Measurements from ENCODE around the gene SCUBE1. TPM values are rescaled to one million over a fixed set of nuclear protein-coding genes. Genes with fewer than 3 reads are reported as not detected.

The SCUBE1 gene
- total and polyA plus RNA-seq, 2 of the 4 experiments (the other 2 are of a cell fraction): not detected

DNA sequence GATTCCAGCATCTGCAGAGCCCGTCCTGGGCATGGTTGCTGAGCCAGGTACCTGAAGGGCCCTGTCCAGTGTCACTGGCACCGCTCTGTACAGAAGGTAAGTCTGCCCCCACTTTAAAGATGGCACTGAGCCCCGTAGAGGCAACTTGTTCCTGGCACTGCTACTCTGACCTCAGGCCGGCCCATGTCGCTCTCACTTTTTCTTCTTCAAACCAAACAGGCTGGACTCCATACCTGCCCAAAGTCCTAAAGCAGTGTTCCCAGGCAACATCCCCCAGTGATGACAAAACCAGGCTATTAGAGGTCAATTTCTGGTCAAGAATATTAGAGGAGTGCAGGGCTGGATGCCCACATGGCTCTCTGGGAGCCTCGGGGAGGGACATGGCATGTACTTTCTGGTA, 109.6 kb downstream of the SCUBE1 start:
- intact Hi-C loops (cut with micrococcal nuclease) (no loop called here), dilution Hi-C loops (cut with HindIII; ENCODE audit: low sequenced_read_pairs, unreplicated experiment) (no loop called here), in situ Hi-C loops (cut with MboI; ENCODE audit: low sequenced_read_pairs) (no loop called here)
- Histone ChIP-seq H2AK9ac (replicated peaks; ENCODE audit: low read depth, low read length, poor library complexity) (no peak overlapping the region), H4K20me1 (ENCODE audit: insufficient read depth, low read length) (no peaks in the 10 kb centered on the region), H3K14ac (replicated peaks; ENCODE audit: low read depth, low read length) (no peak overlapping the region), H4K8ac (ENCODE audit: low read depth in 2 of 2, low read length in 2 of 2) (no peak overlapping the region), H2BK20ac (ENCODE audit: low read depth, low read length) (no peak overlapping the region), H4K5ac (ENCODE audit: low read depth, low read length) (no peak overlapping the region), H3K9ac (ENCODE audit: low read depth, low read length) (no peak overlapping the region), H3K23ac (ENCODE audit: low read depth, low read length) (no peak overlapping the region), H2AK5ac (ENCODE audit: low read depth, low read length) (no peak overlapping the region), H3K4ac (ENCODE audit: low read depth, low read length) (no peak overlapping the region), H3K4me3 (ENCODE audit: insufficient read depth, low read depth, low read length) (no peak overlapping the region), H3K18ac (ENCODE audit: low read depth, low read length) (no peak overlapping the region), H2BK5ac (ENCODE audit: low read depth, low read length, poor library complexity, severe bottlenecking) (no peak overlapping the region), H3K4me2 (ENCODE audit: low read depth, low read length) (no peak overlapping the region), H3K27ac (ENCODE audit: insufficient read depth, low read length) (no peak overlapping the region), H3K9me3 (ENCODE audit: control insufficient read depth, insufficient read depth, low read length) (no peaks in the 10 kb centered on the region), H4K91ac (ENCODE audit: insufficient read depth, low read depth, low read length) (no peak overlapping the region), H3K36me3 (ENCODE audit: control insufficient read depth, insufficient read depth, low read length) (no peaks in the 10 kb centered on the region), H3K27me3 (ENCODE audit: control insufficient read depth, insufficient read depth, low read length) (peaks cover 48% of the 10 kb centered on the region), H2AFZ (replicated peaks; ENCODE audit: low read length, poor library complexity) (no peak overlapping the region), H3K4me1 (ENCODE audit: control insufficient read depth, insufficient read depth, low read length) (no peaks in the 10 kb centered on the region), H3K79me1 (ENCODE audit: low read depth in 1 of 2, low read length in 2 of 2) (no peaks in the 10 kb centered on the region), H2BK120ac (ENCODE audit: low read depth, low read length) (no peak overlapping the region), H3K9me1 (ENCODE audit: insufficient read depth, low read length) (no peaks in the 10 kb centered on the region), H2BK15ac (ENCODE audit: low read depth, low read length) (no peak overlapping the region), H3K56ac (ENCODE audit: extremely low read depth, insufficient read depth, low read length) (no peak overlapping the region)
- WGBS, 2 experiments (ENCODE audit: extremely low coverage in 2 of 2, insufficient read length in 1 of 2): 50% methylated on average over 1 of the region's 6 CpGs; no CpG with 5 or more reads in 1 of the 2 experiments
- POLR2A ChIA-PET (ENCODE audit: unreplicated experiment): no interaction called here
- no TSS peak for BruUV-seq (replicated peaks)
- DNase-seq (no peak), ATAC-seq (ENCODE audit: low read depth) (no peak)
- CTCF ChIA-PET: no interaction called here
- TF ChIP-seq MXI1 (IDR thresholded peaks at IDR 0.05; ENCODE audit: borderline replicate concordance, low read depth, low read length) (no peak), CHD1 (IDR thresholded peaks at IDR 0.05; ENCODE audit: low read depth, low read length) (no peak), MAFK (IDR thresholded peaks at IDR 0.05; ENCODE audit: low read depth, low read length) (no peak), RCOR1 (IDR thresholded peaks at IDR 0.05; ENCODE audit: insufficient replicate concordance, low read length) (no peak), FOS (IDR thresholded peaks at IDR 0.05; ENCODE audit: low read depth, low read length) (no peak), CEBPB (IDR thresholded peaks at IDR 0.05; ENCODE audit: low read depth, low read length) (no peak), RAD21 (IDR thresholded peaks at IDR 0.05; ENCODE audit: low read length) (no peak), NFE2L2 (IDR thresholded peaks at IDR 0.05; ENCODE audit: low read depth, low read length) (no peak), POLR2A (IDR thresholded peaks at IDR 0.05; ENCODE audit: low read depth, low read length) (no peak), BHLHE40 (IDR thresholded peaks at IDR 0.05; ENCODE audit: low read depth, low read length) (no peak), SMC3 (IDR thresholded peaks at IDR 0.05; ENCODE audit: low read depth, low read length) (no peak), MAZ (IDR thresholded peaks at IDR 0.05; ENCODE audit: borderline replicate concordance, low read depth, low read length) (no peak), RFX5 (IDR thresholded peaks at IDR 0.05; ENCODE audit: low read depth, low read length) (no peak)
- TF ChIP-seq, protein P1, sequence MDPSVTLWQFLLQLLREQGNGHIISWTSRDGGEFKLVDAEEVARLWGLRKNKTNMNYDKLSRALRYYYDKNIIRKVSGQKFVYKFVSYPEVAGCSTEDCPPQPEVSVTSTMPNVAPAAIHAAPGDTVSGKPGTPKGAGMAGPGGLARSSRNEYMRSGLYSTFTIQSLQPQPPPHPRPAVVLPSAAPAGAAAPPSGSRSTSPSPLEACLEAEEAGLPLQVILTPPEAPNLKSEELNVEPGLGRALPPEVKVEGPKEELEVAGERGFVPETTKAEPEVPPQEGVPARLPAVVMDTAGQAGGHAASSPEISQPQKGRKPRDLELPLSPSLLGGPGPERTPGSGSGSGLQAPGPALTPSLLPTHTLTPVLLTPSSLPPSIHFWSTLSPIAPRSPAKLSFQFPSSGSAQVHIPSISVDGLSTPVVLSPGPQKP (IDR thresholded peaks at IDR 0.05; ENCODE audit: borderline replicate concordance, low read depth, low read length): no peak
- TF ChIP-seq, protein P2, sequence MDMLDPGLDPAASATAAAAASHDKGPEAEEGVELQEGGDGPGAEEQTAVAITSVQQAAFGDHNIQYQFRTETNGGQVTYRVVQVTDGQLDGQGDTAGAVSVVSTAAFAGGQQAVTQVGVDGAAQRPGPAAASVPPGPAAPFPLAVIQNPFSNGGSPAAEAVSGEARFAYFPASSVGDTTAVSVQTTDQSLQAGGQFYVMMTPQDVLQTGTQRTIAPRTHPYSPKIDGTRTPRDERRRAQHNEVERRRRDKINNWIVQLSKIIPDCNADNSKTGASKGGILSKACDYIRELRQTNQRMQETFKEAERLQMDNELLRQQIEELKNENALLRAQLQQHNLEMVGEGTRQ (IDR thresholded peaks at IDR 0.05; ENCODE audit: low read depth, low read length): no peak
- TF ChIP-seq, protein P3, sequence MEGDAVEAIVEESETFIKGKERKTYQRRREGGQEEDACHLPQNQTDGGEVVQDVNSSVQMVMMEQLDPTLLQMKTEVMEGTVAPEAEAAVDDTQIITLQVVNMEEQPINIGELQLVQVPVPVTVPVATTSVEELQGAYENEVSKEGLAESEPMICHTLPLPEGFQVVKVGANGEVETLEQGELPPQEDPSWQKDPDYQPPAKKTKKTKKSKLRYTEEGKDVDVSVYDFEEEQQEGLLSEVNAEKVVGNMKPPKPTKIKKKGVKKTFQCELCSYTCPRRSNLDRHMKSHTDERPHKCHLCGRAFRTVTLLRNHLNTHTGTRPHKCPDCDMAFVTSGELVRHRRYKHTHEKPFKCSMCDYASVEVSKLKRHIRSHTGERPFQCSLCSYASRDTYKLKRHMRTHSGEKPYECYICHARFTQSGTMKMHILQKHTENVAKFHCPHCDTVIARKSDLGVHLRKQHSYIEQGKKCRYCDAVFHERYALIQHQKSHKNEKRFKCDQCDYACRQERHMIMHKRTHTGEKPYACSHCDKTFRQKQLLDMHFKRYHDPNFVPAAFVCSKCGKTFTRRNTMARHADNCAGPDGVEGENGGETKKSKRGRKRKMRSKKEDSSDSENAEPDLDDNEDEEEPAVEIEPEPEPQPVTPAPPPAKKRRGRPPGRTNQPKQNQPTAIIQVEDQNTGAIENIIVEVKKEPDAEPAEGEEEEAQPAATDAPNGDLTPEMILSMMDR (conservative IDR thresholded peaks at IDR 0.05; ENCODE audit: low read depth, low read length): no peak

Measured in IMR-90 (cell line).